Measurements from ENCODE around the gene LAMA4.

LAMA4 gene

GRCh38 chr6:112227992-112228391, 26.4 kb downstream of the LAMA4 start:
- DNase-seq (ENCODE audit: low read depth, low spot score), result no peak
- Histone ChIP-seq H3K27me3 (ENCODE audit: insufficient read depth, insufficient read length) (no peaks in the 10 kb centered on the region), H3K4me3 (ENCODE audit: insufficient read length, low read depth) (no peak overlapping the region), H3K9me3 (ENCODE audit: insufficient read depth, low read length) (no peaks in the 10 kb centered on the region), H3K36me3 (ENCODE audit: insufficient read depth, insufficient read length, low read length) (no peaks in the 10 kb centered on the region), H3K4me1 (ENCODE audit: insufficient read depth, insufficient read length) (no peaks in the 10 kb centered on the region), H3K9ac (ENCODE audit: insufficient read length, low read depth) (no peak overlapping the region)
- TF ChIP-seq YY1 (IDR thresholded peaks at IDR 0.05; ENCODE audit: insufficient read depth, insufficient read length), result no peak
- TF ChIP-seq SUZ12 (IDR thresholded peaks at IDR 0.05; ENCODE audit: extremely low read depth, insufficient read depth, insufficient read length), result no peak
- no peak for TF ChIP-seq ZNF274 (IDR thresholded peaks at IDR 0.05; ENCODE audit: low read depth, low read length)

- no peak overlapping the region for H3K9ac ChIP-seq (ENCODE audit: insufficient read length, low read depth)
- no peak overlapping the region for H3K4me3 ChIP-seq (ENCODE audit: insufficient read length, low read depth)
- no peak for DNase-seq (ENCODE audit: low read depth, low spot score)
- H3K27me3 ChIP-seq (ENCODE audit: insufficient read depth, insufficient read length), result no peaks in the 10 kb centered on the region
- no peak for TF ChIP-seq SUZ12 (IDR thresholded peaks at IDR 0.05; ENCODE audit: extremely low read depth, insufficient read depth, insufficient read length)
- TF ChIP-seq ZNF274 (IDR thresholded peaks at IDR 0.05; ENCODE audit: low read depth, low read length), result no peak
- TF ChIP-seq YY1 (IDR thresholded peaks at IDR 0.05; ENCODE audit: insufficient read depth, insufficient read length), result no peak
- H3K4me1 ChIP-seq (ENCODE audit: insufficient read depth, insufficient read length), result no peaks in the 10 kb centered on the region
- no peaks in the 10 kb centered on the region for H3K36me3 ChIP-seq (ENCODE audit: insufficient read depth, insufficient read length, low read length)
- H3K9me3 ChIP-seq (ENCODE audit: insufficient read depth, low read length), result no peaks in the 10 kb centered on the region
Observed at GRCh38 chr6:112227411-112227810, 27.0 kb downstream of the LAMA4 start.

GRCh38 chr6:112225691-112226090, 28.7 kb downstream of the LAMA4 start:
- Histone ChIP-seq H3K9me3 (ENCODE audit: insufficient read depth, low read length) (no peaks in the 10 kb centered on the region), H3K27me3 (ENCODE audit: insufficient read depth, insufficient read length) (no peaks in the 10 kb centered on the region), H3K36me3 (ENCODE audit: insufficient read depth, insufficient read length, low read length) (no peaks in the 10 kb centered on the region), H3K4me1 (ENCODE audit: insufficient read depth, insufficient read length) (no peaks in the 10 kb centered on the region), H3K9ac (ENCODE audit: insufficient read length, low read depth) (no peak overlapping the region), H3K4me3 (ENCODE audit: insufficient read length, low read depth) (no peak overlapping the region)
- TF ChIP-seq SUZ12 (IDR thresholded peaks at IDR 0.05; ENCODE audit: extremely low read depth, insufficient read depth, insufficient read length) (no peak), YY1 (IDR thresholded peaks at IDR 0.05; ENCODE audit: insufficient read depth, insufficient read length) (no peak), ZNF274 (IDR thresholded peaks at IDR 0.05; ENCODE audit: low read depth, low read length) (no peak)
- no peak for DNase-seq (ENCODE audit: low read depth, low spot score)

GRCh38 chr6:112224088-112224487, 30.3 kb downstream of the LAMA4 start:
- H3K9ac ChIP-seq (ENCODE audit: insufficient read length, low read depth), result no peak overlapping the region
- TF ChIP-seq YY1 (IDR thresholded peaks at IDR 0.05; ENCODE audit: insufficient read depth, insufficient read length), result no peak
- no peak for TF ChIP-seq SUZ12 (IDR thresholded peaks at IDR 0.05; ENCODE audit: extremely low read depth, insufficient read depth, insufficient read length)
- no peak for TF ChIP-seq ZNF274 (IDR thresholded peaks at IDR 0.05; ENCODE audit: low read depth, low read length)
- no peaks in the 10 kb centered on the region for H3K4me1 ChIP-seq (ENCODE audit: insufficient read depth, insufficient read length)
- H3K9me3 ChIP-seq (ENCODE audit: insufficient read depth, low read length), result no peaks in the 10 kb centered on the region
- no peaks in the 10 kb centered on the region for H3K27me3 ChIP-seq (ENCODE audit: insufficient read depth, insufficient read length)
- no peak overlapping the region for H3K4me3 ChIP-seq (ENCODE audit: insufficient read length, low read depth)
- DNase-seq (ENCODE audit: low read depth, low spot score), result no peak
- no peaks in the 10 kb centered on the region for H3K36me3 ChIP-seq (ENCODE audit: insufficient read depth, insufficient read length, low read length)

- H3K4me3 ChIP-seq (ENCODE audit: insufficient read length, low read depth), result no peak overlapping the region
- no peak overlapping the region for H3K9ac ChIP-seq (ENCODE audit: insufficient read length, low read depth)
- H3K27me3 ChIP-seq (ENCODE audit: insufficient read depth, insufficient read length), result no peaks in the 10 kb centered on the region
- no peaks in the 10 kb centered on the region for H3K36me3 ChIP-seq (ENCODE audit: insufficient read depth, insufficient read length, low read length)
- no peaks in the 10 kb centered on the region for H3K9me3 ChIP-seq (ENCODE audit: insufficient read depth, low read length)
- DNase-seq (ENCODE audit: low read depth, low spot score), result no peak
- no peak for TF ChIP-seq ZNF274 (IDR thresholded peaks at IDR 0.05; ENCODE audit: low read depth, low read length)
- no peak for TF ChIP-seq YY1 (IDR thresholded peaks at IDR 0.05; ENCODE audit: insufficient read depth, insufficient read length)
- no peak for TF ChIP-seq SUZ12 (IDR thresholded peaks at IDR 0.05; ENCODE audit: extremely low read depth, insufficient read depth, insufficient read length)
- no peaks in the 10 kb centered on the region for H3K4me1 ChIP-seq (ENCODE audit: insufficient read depth, insufficient read length)
Observed at GRCh38 chr6:112223070-112223861, 31.1 kb downstream of the LAMA4 start.

- no peak for TF ChIP-seq SUZ12 (IDR thresholded peaks at IDR 0.05; ENCODE audit: extremely low read depth, insufficient read depth, insufficient read length)
- no peak for TF ChIP-seq YY1 (IDR thresholded peaks at IDR 0.05; ENCODE audit: insufficient read depth, insufficient read length)
- no peak for TF ChIP-seq ZNF274 (IDR thresholded peaks at IDR 0.05; ENCODE audit: low read depth, low read length)
- no peaks in the 10 kb centered on the region for H3K9me3 ChIP-seq (ENCODE audit: insufficient read depth, low read length)
- no peak for DNase-seq (ENCODE audit: low read depth, low spot score)
- H3K4me3 ChIP-seq (ENCODE audit: insufficient read length, low read depth), result no peak overlapping the region
- no peak overlapping the region for H3K9ac ChIP-seq (ENCODE audit: insufficient read length, low read depth)
- no peaks in the 10 kb centered on the region for H3K36me3 ChIP-seq (ENCODE audit: insufficient read depth, insufficient read length, low read length)
- H3K4me1 ChIP-seq (ENCODE audit: insufficient read depth, insufficient read length), result no peaks in the 10 kb centered on the region
- H3K27me3 ChIP-seq (ENCODE audit: insufficient read depth, insufficient read length), result no peaks in the 10 kb centered on the region
Observed at GRCh38 chr6:112221981-112222852, 32.1 kb downstream of the LAMA4 start.

- no peak for DNase-seq (ENCODE audit: low read depth, low spot score)
- no peak for TF ChIP-seq YY1 (IDR thresholded peaks at IDR 0.05; ENCODE audit: insufficient read depth, insufficient read length)
- TF ChIP-seq ZNF274 (IDR thresholded peaks at IDR 0.05; ENCODE audit: low read depth, low read length), result no peak
- no peak for TF ChIP-seq SUZ12 (IDR thresholded peaks at IDR 0.05; ENCODE audit: extremely low read depth, insufficient read depth, insufficient read length)
- H3K36me3 ChIP-seq (ENCODE audit: insufficient read depth, insufficient read length, low read length), result no peaks in the 10 kb centered on the region
- H3K27me3 ChIP-seq (ENCODE audit: insufficient read depth, insufficient read length), result no peaks in the 10 kb centered on the region
- no peak overlapping the region for H3K4me3 ChIP-seq (ENCODE audit: insufficient read length, low read depth)
- H3K9ac ChIP-seq (ENCODE audit: insufficient read length, low read depth), result no peak overlapping the region
- H3K9me3 ChIP-seq (ENCODE audit: insufficient read depth, low read length), result no peaks in the 10 kb centered on the region
- H3K4me1 ChIP-seq (ENCODE audit: insufficient read depth, insufficient read length), result no peaks in the 10 kb centered on the region
Observed at GRCh38 chr6:112221561-112221960, 32.8 kb downstream of the LAMA4 start.

Measured in NT2/D1 (cell line).